Endodermal cell (in vitro differentiated cells): ENCODE measurements around the gene LELP1. TPM values are rescaled to one million over a fixed set of nuclear protein-coding genes. Genes with fewer than 3 reads are reported as not detected.

ENCODE experiments used
- DNase-seq: peaks from one replicate; pipeline ENCODE4 v3.0.0-alpha.2; 2017
- H3K27ac ChIP-seq: 2 replicates; pipeline ENCODE4 v1.5.1; 2013; ENCODE audit warnings: mild to moderate bottlenecking, low read depth, low read length, moderate library complexity
- H3K27me3 ChIP-seq: 2 replicates; pipeline ENCODE4 v1.6.1; 2013; ENCODE audit warnings: mild to moderate bottlenecking, low read length, moderate library complexity; ENCODE audit not compliant: insufficient read depth, control insufficient read depth, poor library complexity, severe bottlenecking
- H3K36me3 ChIP-seq: 2 replicates; pipeline ENCODE4 v1.7.0; 2013; ENCODE audit warnings: mild to moderate bottlenecking, low read length, moderate library complexity; ENCODE audit not compliant: control insufficient read depth, insufficient read depth
- H3K4me1 ChIP-seq: one replicate; pipeline ENCODE4 v1.7.0; 2013; ENCODE audit warnings: low read length; ENCODE audit not compliant: control insufficient read depth, insufficient read depth
- H3K4me3 ChIP-seq: 2 replicates; pipeline ENCODE4 v1.5.1; 2013; ENCODE audit warnings: mild to moderate bottlenecking, low read length, moderate library complexity
- H3K9ac ChIP-seq: 2 replicates; pipeline ENCODE4 v1.6.1; 2013; ENCODE audit warnings: mild to moderate bottlenecking, low read length, moderate library complexity; ENCODE audit not compliant: poor library complexity, severe bottlenecking; ENCODE audit errors: extremely low read depth
- H3K9me3 ChIP-seq: 2 replicates; pipeline ENCODE4 v1.6.1; 2013; ENCODE audit warnings: mild to moderate bottlenecking, low read length, moderate library complexity; ENCODE audit not compliant: control insufficient read depth
- H3K27ac Mint-ChIP-seq: 2 replicates; pipeline ENCODE4 v1.8.0; 2020; ENCODE audit warnings: mixed read lengths
- H3K27me3 Mint-ChIP-seq: 2 replicates; pipeline ENCODE4 v1.8.0; 2021; ENCODE audit warnings: mild to moderate bottlenecking, mixed read lengths; ENCODE audit not compliant: insufficient read depth
- H3K36me3 Mint-ChIP-seq: 2 replicates; pipeline ENCODE4 v1.8.0; 2020; ENCODE audit warnings: low read depth, mixed read lengths
- H3K4me1 Mint-ChIP-seq: 2 replicates; pipeline ENCODE4 v1.8.0; 2020; ENCODE audit warnings: mixed read lengths
- H3K4me3 Mint-ChIP-seq: 2 replicates; pipeline ENCODE4 v1.8.0; 2020; ENCODE audit warnings: mild to moderate bottlenecking, moderate library complexity, mixed read lengths
- H3K9me3 Mint-ChIP-seq: 2 replicates; pipeline ENCODE4 v1.8.0; 2020; ENCODE audit warnings: mild to moderate bottlenecking, mixed read lengths
- CTCF ChIP-seq: fragments of 200-600 bp; sonication (generic); conservative IDR thresholded peaks from 2 replicates; pipeline ENCODE4 v1.5.0; 2021; ENCODE audit warnings: antibody characterized with exemption, mild to moderate bottlenecking
- WGBS, 2 experiments: methylation state at CpG; one replicate each; pipeline versions ENCODE4 v1.1.5 to v1.1.7; 2013; ENCODE audit warnings: missing lambda C conversion rate in 2 of 2, mixed read lengths in 1 of 2; ENCODE audit not compliant: insufficient coverage in 1 of 2, insufficient read length in 1 of 2; 5-methylcytosine and 5-hydroxymethylcytosine counted together
- total RNA-seq, 2 donors: library from RNA; stranded (reverse); fragmentation: NEBNext Ultra II Directional in 1 of 2; extraction: Animal tissue kit (Norgen Biotek cat#: 25700) in 1 of 2; gene quantifications; 2 replicates in 1 of 2; 3 replicates in 1 of 2; pipeline ENCODE4 v1.2.1, GENCODE V29; 2021

LELP1 gene
- total RNA-seq, 2 donors from 2014 or later = not detected

- H3K4me1 ChIP-seq = no peaks in the 10 kb centered on the region
- Mint-ChIP-seq H3K4me3 (no peak within 1 kb of the TSS), H3K9me3 (no peaks in the 10 kb centered on the region), H3K27me3 (peaks cover 7% of the 10 kb centered on the region), H3K36me3 (no peaks in the 10 kb centered on the region), H3K27ac (no peak within 1 kb of the TSS), H3K4me1 (peaks cover 6% of the 10 kb centered on the region)
- no peaks in the 10 kb centered on the region for H3K9me3 ChIP-seq
- no peak within 1 kb of the TSS for H3K4me3 ChIP-seq
- no peaks in the 10 kb centered on the region for H3K27me3 ChIP-seq
- 76 to 79% methylated on average over 3 of the region's 3 CpGs for WGBS, 2 experiments
- no peak for DNase-seq
- no peaks in the 10 kb centered on the region for H3K36me3 ChIP-seq
- H3K27ac ChIP-seq = no peak within 1 kb of the TSS
- H3K9ac ChIP-seq = no peak within 1 kb of the TSS
- no peak for TF ChIP-seq CTCF
These were observed 14.0 kb downstream of the LELP1 start, which contains the start of gene PRR9 for GRCh38 chr1:153217212-153217611. PRR9 (plus strand) TSS chr1:153217584; CDS start chr1:153218145, 561 bp downstream.

DNA sequence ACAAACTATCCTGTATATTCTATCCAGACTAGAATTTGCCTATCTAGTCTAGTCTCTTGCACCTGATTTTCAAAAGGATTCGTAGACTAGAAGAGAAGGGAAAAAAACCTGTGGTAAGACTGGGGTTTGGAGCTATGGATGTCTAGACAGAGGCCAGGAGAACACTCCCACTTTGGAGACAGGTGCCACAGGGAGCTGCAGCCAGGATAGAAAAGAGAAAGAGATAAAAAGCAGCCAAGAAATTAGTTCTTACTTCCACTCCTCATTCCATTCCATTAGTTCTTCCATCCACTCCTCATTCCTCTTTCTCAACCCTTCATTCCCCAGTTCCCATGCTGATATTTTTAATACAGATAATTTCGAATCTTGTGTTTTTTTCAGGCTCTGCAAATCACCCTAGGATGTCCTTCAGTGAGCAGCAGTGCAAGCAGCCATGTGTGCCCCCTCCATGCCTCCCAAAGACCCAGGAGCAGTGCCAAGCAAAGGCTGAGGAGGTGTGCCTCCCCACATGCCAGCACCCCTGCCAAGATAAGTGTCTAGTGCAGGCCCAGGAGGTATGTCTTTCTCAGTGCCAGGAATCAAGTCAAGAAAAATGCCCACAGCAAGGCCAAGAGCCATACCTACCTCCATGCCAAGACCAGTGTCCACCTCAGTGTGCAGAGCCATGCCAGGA is 14.7 kb downstream of the LELP1 start:
- Histone ChIP-seq H3K9ac (no peak overlapping the region), H3K27ac (no peak overlapping the region), H3K4me3 (no peak overlapping the region), H3K36me3 (no peaks in the 10 kb centered on the region), H3K9me3 (no peaks in the 10 kb centered on the region), H3K27me3 (no peaks in the 10 kb centered on the region), H3K4me1 (no peaks in the 10 kb centered on the region)
- Mint-ChIP-seq H3K27ac (no peak overlapping the region), H3K36me3 (no peaks in the 10 kb centered on the region), H3K4me1 (no peaks in the 10 kb centered on the region), H3K27me3 (peaks cover 7% of the 10 kb centered on the region), H3K9me3 (no peaks in the 10 kb centered on the region), H3K4me3 (no peak overlapping the region)
- WGBS, 2 experiments = 56 to 75% methylated on average over 2 of the region's 2 CpGs
- DNase-seq = no peak
- no peak for TF ChIP-seq CTCF

DNA sequence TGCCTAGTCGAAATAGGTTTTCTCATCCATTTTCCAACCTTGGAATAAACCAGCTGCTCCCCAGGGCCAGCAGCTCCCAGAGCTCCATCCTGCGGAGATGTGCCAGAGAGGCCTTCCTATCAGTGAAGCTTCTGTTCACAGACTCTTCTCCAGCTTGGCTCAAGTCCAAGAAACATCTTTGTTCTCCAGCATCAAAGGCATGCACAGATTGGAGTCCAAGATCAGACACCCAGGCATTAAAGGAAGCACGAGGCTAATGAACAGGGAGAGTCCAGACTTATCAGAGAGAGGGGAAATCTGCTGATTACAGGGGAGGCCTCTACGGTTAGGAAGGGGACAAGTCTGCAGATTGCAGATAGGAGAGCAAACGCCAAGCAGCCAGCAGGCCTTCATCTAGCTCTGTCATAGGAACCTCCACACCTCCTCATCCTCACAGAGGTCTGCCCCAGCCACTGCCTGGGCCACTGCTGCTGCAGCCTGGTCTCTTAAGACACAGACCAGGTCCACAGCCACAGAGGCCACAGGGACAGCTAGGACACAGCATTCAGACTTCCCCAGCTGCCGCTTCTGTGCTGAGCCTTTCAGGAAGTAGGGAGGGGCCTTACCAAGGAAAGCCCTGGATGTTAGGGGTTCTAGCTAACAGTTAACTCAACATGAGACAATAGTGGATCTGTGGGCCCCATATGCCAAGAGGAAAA is 17.5 kb downstream of the LELP1 start:
- H3K27ac ChIP-seq = no peak overlapping the region
- peaks cover 8% of the 10 kb centered on the region for H3K27me3 Mint-ChIP-seq
- no peaks in the 10 kb centered on the region for H3K9me3 ChIP-seq
- no peak for DNase-seq
- TF ChIP-seq CTCF = no peak
- H3K9ac ChIP-seq = no peak overlapping the region
- H3K36me3 Mint-ChIP-seq = no peaks in the 10 kb centered on the region
- no peak overlapping the region for H3K27ac Mint-ChIP-seq
- 79 to 80% methylated on average over 6 of the region's 6 CpGs for WGBS, 2 experiments
- no peak overlapping the region for H3K4me3 Mint-ChIP-seq
- no peaks in the 10 kb centered on the region for H3K4me1 ChIP-seq
- no peaks in the 10 kb centered on the region for H3K9me3 Mint-ChIP-seq
- no peak overlapping the region for H3K4me3 ChIP-seq
- H3K4me1 Mint-ChIP-seq = no peaks in the 10 kb centered on the region
- no peaks in the 10 kb centered on the region for H3K36me3 ChIP-seq
- H3K27me3 ChIP-seq = no peaks in the 10 kb centered on the region
